GM08714 (cell line): ENCODE data around the gene CAPS.

Source experiments
- H3K4me3 ChIP-seq: fragments of 200-500 bp; sonication (Bioruptor generic); 2 replicates; pipeline ENCODE4 v1.5.1; 2014; ENCODE audit warnings: mild to moderate bottlenecking, low read length, inconsistent platforms
- ZNF274 ChIP-seq: IDR thresholded peaks from 2 replicates; pipeline ENCODE4 v1.6.1; 2012; ENCODE audit warnings: mild to moderate bottlenecking, low read depth, low read length

The CAPS gene

DNA sequence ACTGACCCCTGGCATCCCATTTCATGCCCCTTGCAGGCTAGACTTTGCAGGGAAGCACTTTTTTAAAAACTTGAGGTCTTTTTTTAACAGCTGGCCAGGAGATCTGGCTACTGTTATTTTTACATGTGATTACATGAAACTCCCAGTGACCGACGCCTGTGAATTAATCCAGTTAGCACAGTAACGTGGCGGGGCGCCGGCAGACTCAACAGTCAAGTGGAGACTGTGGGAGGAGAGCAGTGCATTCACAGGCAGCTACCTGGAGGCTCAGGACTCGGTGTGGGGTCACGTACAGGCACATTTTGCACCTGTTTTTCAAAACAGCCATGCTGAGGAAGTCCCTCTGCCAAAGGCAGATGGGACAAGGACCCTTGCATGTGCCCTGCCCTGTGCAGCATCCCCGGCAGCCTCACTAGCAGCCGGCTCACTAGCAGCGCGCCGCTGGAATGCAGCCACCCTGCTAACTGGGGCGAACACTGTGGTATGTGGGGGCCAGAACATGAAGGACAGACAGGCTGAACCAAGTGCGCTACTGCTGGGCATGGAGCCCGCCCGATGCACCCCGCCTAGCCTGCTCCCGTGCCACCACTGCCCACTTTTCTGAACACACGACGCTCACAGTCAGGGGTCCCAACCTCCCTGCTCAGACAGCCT is 18.7 kb downstream of the CAPS start:
- H3K4me3 ChIP-seq: no peak overlapping the region
- TF ChIP-seq ZNF274: no peak

DNA sequence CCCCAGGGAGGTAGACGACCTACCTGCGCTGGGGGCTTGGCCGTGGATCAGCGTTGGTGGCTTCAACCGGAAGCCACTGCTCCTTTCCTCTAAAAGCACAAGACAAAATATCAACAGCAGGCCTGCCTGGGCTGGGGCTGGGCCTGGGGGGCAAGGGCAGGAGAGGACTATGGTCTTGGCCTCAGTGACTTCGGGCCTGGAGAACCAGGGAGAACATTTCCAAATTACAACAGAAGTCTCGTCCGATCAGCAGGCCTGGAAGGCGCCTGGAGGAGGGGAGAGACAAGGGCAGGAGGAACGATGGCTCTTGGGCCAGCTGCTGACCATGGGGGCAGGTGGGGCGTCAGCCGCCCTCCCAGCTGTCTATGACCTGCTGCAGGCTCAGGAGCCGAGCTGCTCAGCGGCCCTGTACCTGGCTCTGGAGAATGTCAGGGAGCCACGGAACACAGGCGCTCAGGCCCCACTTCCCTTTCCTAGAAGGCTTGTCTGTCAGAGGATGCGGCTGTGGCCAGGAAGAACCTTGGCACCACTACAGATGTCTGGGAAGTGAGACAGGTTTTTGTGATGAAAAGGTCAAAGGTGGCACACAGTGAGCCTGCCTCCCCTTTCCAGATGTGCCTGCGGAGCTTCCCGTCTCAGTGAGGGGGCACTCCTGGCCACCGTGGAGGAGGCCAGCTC is 19.5 kb downstream of the CAPS start:
- TF ChIP-seq ZNF274: no peak
- no peak overlapping the region for H3K4me3 ChIP-seq

DNA sequence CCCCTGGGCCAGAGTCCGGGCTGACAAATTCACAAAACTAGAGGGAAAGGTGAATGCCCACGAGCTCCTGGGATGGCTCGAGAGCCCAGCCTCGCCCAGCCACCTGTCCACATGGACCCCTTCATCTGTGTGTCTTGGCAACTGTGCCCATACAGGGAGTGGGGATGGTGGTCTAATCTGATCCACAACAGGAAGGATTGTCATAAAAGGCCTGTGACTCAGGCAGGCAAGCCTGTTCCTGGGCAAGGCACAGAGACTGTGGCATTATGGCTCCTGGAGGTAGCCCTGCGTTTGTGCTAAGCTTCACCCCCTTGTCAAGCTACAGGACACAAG is 20.0 kb downstream of the CAPS start:
- no peak for TF ChIP-seq ZNF274
- no peak overlapping the region for H3K4me3 ChIP-seq

DNA sequence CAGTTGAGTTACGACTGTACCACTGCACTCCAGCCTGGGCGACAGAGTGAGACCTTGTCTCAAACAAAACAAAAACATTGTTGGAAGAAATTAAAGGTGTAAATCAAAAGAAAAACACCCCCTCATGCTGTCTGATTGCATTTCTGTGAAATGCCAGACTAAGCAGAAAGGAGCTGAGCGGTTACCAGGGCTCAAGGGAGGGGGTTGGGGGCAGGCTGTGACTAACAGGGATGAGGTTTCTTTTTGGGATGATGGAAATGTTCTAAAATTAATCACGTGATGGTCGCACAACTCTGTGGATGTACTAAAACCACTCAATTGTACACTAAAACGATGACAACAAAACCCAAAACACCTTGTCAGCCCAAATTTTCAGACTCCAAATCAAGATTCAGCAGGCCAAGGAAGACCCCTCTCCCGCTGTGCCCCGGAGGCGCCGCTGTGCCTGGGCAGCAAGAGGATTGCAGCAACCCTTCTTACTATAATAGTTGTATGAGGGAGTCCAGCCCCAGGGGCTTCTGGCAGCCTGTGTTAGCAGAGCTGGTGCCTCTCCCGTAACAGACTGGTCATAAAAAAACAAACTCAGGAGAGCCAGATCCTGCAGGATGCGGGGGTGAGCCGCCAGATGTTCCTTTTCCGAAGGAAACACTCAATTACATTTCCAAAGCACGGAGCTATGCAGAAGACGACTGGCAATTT is 20.9 kb downstream of the CAPS start:
- no peak overlapping the region for H3K4me3 ChIP-seq

GRCh38 chr19:5935473-5936291 is 21.6 kb downstream of the CAPS start:
- no peak overlapping the region for H3K4me3 ChIP-seq
- TF ChIP-seq ZNF274: no peak

More for the DNA sequence above, 20.9 kb downstream of the CAPS start:
- TF ChIP-seq ZNF274: no peak

- no peak for TF ChIP-seq ZNF274
- no peak overlapping the region for H3K4me3 ChIP-seq
Measured at GRCh38 chr19:5936292-5936592, 22.2 kb downstream of the CAPS start.

DNA sequence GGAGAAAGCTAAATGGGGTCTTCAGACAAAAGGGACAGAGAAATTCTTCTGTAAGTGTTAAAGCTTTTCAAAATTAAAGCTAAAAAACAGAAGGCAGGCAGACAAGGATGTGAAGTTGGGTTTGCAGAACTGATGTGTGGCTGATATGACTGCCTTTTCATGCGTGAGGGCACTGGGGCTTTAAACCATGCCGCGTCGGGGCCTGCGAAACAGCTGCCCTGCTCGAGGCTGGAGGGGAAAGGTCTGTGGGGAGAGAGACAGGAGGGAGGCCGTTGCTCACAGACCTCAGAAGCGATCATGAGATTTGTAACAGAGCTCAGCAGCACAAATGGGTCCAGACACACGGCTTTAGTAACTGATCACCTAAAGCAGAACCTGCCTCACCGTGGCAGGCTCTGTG is 23.5 kb downstream of the CAPS start:
- no peak overlapping the region for H3K4me3 ChIP-seq
- TF ChIP-seq ZNF274: no peak

GRCh38 chr19:5940260-5941208 is 26.5 kb downstream of the CAPS start:
- no peak for TF ChIP-seq ZNF274
- no peak overlapping the region for H3K4me3 ChIP-seq

DNA sequence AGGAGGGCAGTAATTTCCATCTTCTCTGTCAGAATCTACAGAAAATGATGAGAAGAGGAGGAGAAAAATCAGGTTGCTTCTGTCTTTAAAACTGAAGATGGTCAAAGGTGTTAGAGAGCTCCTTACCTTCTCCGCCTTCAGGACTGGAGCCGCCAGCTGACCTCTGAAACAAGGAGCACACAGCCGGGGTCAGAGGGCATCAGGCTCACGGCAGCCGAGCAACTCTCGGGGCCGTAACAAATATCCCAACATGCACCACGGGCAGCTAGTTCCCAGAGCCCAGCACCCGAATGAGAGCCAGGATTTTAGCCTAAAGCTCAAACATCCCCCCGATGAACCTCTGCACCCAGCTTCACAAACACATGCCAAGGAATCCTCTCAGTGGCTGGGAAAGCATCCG is 27.6 kb downstream of the CAPS start:
- H3K4me3 ChIP-seq: no peak overlapping the region
- no peak for TF ChIP-seq ZNF274

GRCh38 chr19:5943045-5943444 is 29.0 kb downstream of the CAPS start:
- TF ChIP-seq ZNF274: no peak
- no peak overlapping the region for H3K4me3 ChIP-seq

DNA sequence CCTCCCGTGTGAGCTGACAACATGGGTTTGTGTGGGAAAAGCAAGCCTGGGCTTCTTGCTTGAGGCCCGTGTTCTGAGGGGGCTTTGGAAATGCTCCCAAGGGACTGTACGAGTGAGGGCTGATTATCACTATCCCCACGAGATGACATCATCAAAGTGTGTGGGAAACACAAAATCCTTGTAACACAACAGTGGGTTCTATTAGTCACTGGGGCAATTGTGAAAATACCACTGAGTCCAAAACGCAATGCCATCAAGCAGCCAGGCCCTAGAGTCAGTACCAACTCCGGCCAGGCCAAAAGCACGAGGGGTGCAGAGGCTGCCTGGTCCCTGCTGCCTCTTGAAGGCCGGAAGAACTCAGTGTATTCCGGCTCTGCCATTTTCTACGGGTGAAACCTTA is 29.6 kb downstream of the CAPS start:
- TF ChIP-seq ZNF274: no peak
- H3K4me3 ChIP-seq: no peak overlapping the region

DNA sequence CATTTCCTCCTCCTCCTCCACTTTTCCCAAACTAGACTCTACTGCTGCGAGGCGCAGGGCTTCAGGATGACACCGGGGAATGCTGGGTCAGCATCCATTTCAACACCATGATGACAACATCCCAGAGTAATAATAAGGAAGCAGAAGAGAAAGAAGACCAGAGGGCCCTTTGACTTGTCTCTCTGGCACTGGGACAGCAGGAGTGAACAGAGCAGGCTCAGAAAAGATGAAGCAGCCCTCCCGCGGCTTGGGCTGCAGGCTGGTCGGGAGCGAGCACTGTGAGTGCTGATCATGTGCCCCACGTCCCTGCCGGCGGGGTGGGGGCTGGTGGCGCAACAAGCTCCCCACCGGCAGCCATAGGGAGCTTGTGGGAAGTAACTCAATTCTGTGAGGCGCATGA is 33.4 kb downstream of the CAPS start:
- H3K4me3 ChIP-seq: no peak overlapping the region
- TF ChIP-seq ZNF274: no peak

DNA sequence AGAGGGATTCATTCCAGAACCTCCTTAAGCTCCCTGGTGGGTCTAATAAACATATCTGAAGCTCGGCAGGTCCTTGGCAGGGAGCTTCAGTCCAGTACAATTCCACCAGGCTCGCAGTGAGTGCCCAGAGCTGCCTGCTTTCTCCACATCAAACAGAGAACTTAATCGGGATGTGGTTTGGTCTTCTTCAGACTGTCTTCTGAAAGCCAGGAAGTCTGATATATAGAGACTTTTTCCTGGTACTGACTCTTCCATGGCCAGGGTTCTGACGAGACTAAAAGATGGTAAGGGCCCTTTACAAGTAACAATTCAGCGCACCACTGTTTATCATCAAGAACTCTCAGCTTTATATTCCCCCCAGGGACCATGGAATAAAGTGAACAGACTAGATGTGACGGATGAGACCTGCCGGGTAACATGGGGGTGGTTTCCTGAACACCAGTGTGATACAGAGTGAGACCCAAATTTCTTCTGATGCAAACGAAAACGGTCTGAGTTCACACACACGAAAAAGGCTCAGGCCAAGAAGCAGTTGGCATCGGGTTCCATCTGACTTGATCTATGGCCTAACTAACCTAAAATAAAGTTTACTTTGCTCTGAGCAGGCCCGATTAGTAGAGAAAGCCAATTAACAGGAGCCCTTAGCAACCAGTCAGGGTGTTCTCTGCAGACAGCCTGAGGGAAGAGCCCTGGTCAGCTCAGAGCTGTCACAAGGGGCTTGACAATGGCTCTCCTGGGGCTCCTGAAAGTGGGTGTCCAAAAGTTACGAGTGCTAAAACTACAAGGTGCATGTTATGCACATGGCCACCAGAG is 34.9 kb downstream of the CAPS start:
- TF ChIP-seq ZNF274: no peak
- no peak overlapping the region for H3K4me3 ChIP-seq
